HepG2 (cell line): ENCODE data around the gene SMIM31. TPM values are rescaled to one million over a fixed set of nuclear protein-coding genes. Genes with fewer than 3 reads are reported as not detected.

Source experiments
- ATAC-seq: fragments of 200-7000 bp; cut with Tn5 transposase; 3 replicates; pipeline ENCODE4 v1.9.1; 2020; ENCODE audit warnings: mild to moderate bottlenecking, moderate library complexity
- BruUV-seq: library from RNA; stranded (reverse); fragments of 400-500 nt; replicated peaks from 2 replicates; lab custom pipeline; 2021; lab: Mats Ljungman, UMichigan
- CTCF ChIA-PET: fragments of 300-600 bp; formaldehyde crosslinking; extraction: SDS; loops from one replicate; lab custom pipeline; 2021; ENCODE audit warnings: low total read pairs, inconsistent platforms, low intra/inter-chr PET ratio; lab: Yijun Ruan, JAX
- POLR2A ChIA-PET: fragments of 350-600 bp; sonication (Branson Sonifier 250); formaldehyde crosslinking; loops from one replicate; lab custom pipeline; 2020; ENCODE audit warnings: antibody characterized with exemption, inconsistent platforms; lab: Yijun Ruan, JAX
- DNase-seq: peaks from one replicate; pipeline ENCODE4 v3.0.0-alpha.2; 2015; ENCODE audit warnings: low spot score
- FAIRE-seq: peaks from 3 replicates; lab custom pipeline; 2011; peaks lifted over from hg19 to GRCh38; lab: Jason Lieb, UNC
- H2AFZ ChIP-seq: one replicate; pipeline ENCODE4 v1.6.1; 2011; ENCODE audit warnings: low read length, inconsistent platforms
- H3K27ac ChIP-seq: fragments of 300-600 bp; 3 replicates; pipeline ENCODE4 v1.8.0; 2011; ENCODE audit warnings: mixed run types, mild to moderate bottlenecking, mixed read lengths, low read length, inconsistent platforms; ENCODE audit not compliant: insufficient read depth; ENCODE audit errors: extremely low read length
- H3K27me3 ChIP-seq, 2 experiments: fragments of 200-600 bp in 1 of 2; 2 replicates in 1 of 2; 3 replicates in 1 of 2; pipeline versions ENCODE4 v1.6.0 to v1.8.0; 2011; ENCODE audit warnings: low read length in 2 of 2, mild to moderate bottlenecking in 2 of 2, moderate library complexity in 2 of 2, inconsistent platforms in 1 of 2; ENCODE audit not compliant: insufficient read depth in 2 of 2, control insufficient read depth in 1 of 2
- H3K36me3 ChIP-seq, 2 experiments: fragments of 200-600 bp in 1 of 2; replicated peaks in 1 of 2; 2 replicates in 1 of 2; 3 replicates in 1 of 2; pipeline versions ENCODE4 v1.5.1 to v1.8.0; 2011; ENCODE audit warnings: low read length in 2 of 2, inconsistent platforms in 1 of 2; ENCODE audit not compliant: insufficient read depth in 2 of 2, control insufficient read depth in 1 of 2
- H3K4me1 ChIP-seq: 2 replicates; pipeline ENCODE4 v1.5.1; 2012; ENCODE audit warnings: low read length, inconsistent platforms; ENCODE audit not compliant: insufficient read depth
- H3K4me2 ChIP-seq: 2 replicates; pipeline ENCODE4 v1.6.0; 2011; ENCODE audit warnings: low read depth, low read length, inconsistent platforms
- H3K4me3 ChIP-seq, 3 experiments: fragments of 200-600 bp in 1 of 3; sonication (generic), shearing (Covaris generic) in 1 of 3; replicated peaks in 1 of 3; 2 replicates each; pipeline ENCODE4 v1.5.1; 2011 to 2016; ENCODE audit warnings: low read length in 3 of 3, inconsistent platforms in 2 of 3, low read depth in 2 of 3, mild to moderate bottlenecking in 2 of 3, control low read depth in 1 of 3, mixed read lengths in 1 of 3; ENCODE audit not compliant: insufficient read depth in 1 of 3
- H3K79me2 ChIP-seq: one replicate; pipeline ENCODE4 v1.6.1; 2011; ENCODE audit warnings: low read length, inconsistent platforms; ENCODE audit not compliant: insufficient read depth
- H3K9ac ChIP-seq: 2 replicates; pipeline ENCODE4 v1.6.0; 2011; ENCODE audit warnings: mild to moderate bottlenecking, low read depth, low read length, inconsistent platforms; ENCODE audit not compliant: insufficient read depth
- H3K9me3 ChIP-seq: 2 replicates; pipeline ENCODE4 v1.5.1; 2012; ENCODE audit warnings: mild to moderate bottlenecking, low read length
- H4K20me1 ChIP-seq: 2 replicates; pipeline ENCODE4 v1.6.0; 2011; ENCODE audit warnings: inconsistent platforms, mild to moderate bottlenecking, low read length, moderate library complexity; ENCODE audit not compliant: insufficient read depth
- BCL6 ChIP-seq: IDR thresholded peaks from 2 replicates; pipeline ENCODE4 v1.6.1; 2016; ENCODE audit warnings: missing genetic modification reagents, missing compliant biosample characterization
- HNRNPK ChIP-seq: fragments of 200-400 bp; formaldehyde crosslinking; IDR thresholded peaks from 2 replicates; pipeline ENCODE4 v1.6.1; 2018; ENCODE audit warnings: low read length, low read depth, moderate library complexity, mild to moderate bottlenecking; ENCODE audit not compliant: poor library complexity, severe bottlenecking
- PCBP1 ChIP-seq: fragments of 200-400 bp; formaldehyde crosslinking; IDR thresholded peaks from 2 replicates; pipeline ENCODE4 v1.6.1; 2017; ENCODE audit warnings: mild to moderate bottlenecking, low read depth, low read length, borderline replicate concordance
- PCBP2 ChIP-seq: fragments of 200-400 bp; formaldehyde crosslinking; optimal IDR thresholded peaks from 2 replicates; pipeline ENCODE3; 2018; ENCODE audit warnings: low read length, low read depth; ENCODE audit not compliant: poor library complexity, severe bottlenecking
- ZFP36L1 ChIP-seq: sonication (generic); formaldehyde crosslinking; IDR thresholded peaks from 2 replicates; pipeline ENCODE4 v1.8.0; 2022; ENCODE audit warnings: mild to moderate bottlenecking, missing genetic modification reagents, moderate library complexity
- ZNF687 ChIP-seq: sonication (generic); formaldehyde crosslinking; IDR thresholded peaks from 2 replicates; pipeline ENCODE4 v1.5.1; 2020; ENCODE audit warnings: mild to moderate bottlenecking, missing genetic modification reagents, moderate library complexity
- WGBS: methylation state at CpG from one replicate; pipeline ENCODE4 v1.1.6; 2017; ENCODE audit warnings: low lambda C conversion rate; 5-methylcytosine and 5-hydroxymethylcytosine counted together
- in situ Hi-C: cut with HindIII; loops from 2 replicates; pipeline ENCODE4 v1.10.0; 2017; ENCODE audit warnings: low pct_unique_long_range_greater_than_20kb; ENCODE audit not compliant: extremely low pct_ligation_motif_present
- intact Hi-C: fragments of 100-400 bp; cut with micrococcal nuclease; formaldehyde crosslinking; loops from one replicate; pipeline ENCODE4 v1.10.0; 2022; ENCODE audit not compliant: unreplicated experiment
- polyA plus RNA-seq, 8 experiments: library from polyadenylated mRNA; depleted of rRNA in 3 of 8; stranded (reverse) in 7 of 8; unstranded in 1 of 8; fragments of >200 nt; fragmentation: Illumina TruSeq in 4 of 8; extraction: Trizol in 4 of 8; gene quantifications; 2 replicates each; pipeline versions ENCODE4 v1.2.1 to v1.2.3, GENCODE V29; 2011 to 2016; ENCODE audit warnings: low read depth in 4 of 8, missing spikeins in 1 of 8, mixed read lengths in 1 of 8; ENCODE audit not compliant: insufficient read depth in 1 of 8
- total RNA-seq, 5 experiments: library from RNA; depleted of rRNA; stranded (reverse); fragments of >200 nt; fragmentation: Illumina TruSeq; extraction: Trizol; gene quantifications; 2 replicates each; pipeline ENCODE4 v1.2.3, GENCODE V29; 2016; ENCODE audit warnings: low read depth in 1 of 5

SMIM31 gene
- total and polyA plus RNA-seq, 2 of the 13 experiments (the other 11 are each of a cell fraction or from before 2014, with no cell fraction given) = not detected

GRCh38 chr4:164748375-164748774 lies 5.6 kb upstream of the SMIM31 start:
- Histone ChIP-seq H3K9ac (no peak overlapping the region), H3K4me1 (no peaks in the 10 kb centered on the region), H3K4me3 (no peak overlapping the region), H3K27me3 (no peaks in the 10 kb centered on the region; a peak in 1 of 5 replicates), H3K4me2 (no peak overlapping the region), H4K20me1 (no peaks in the 10 kb centered on the region)
- no peak for FAIRE-seq
- POLR2A ChIA-PET = no interaction called here
- TF ChIP-seq ZFP36L1 (CRISPR knock-in tag) (no peak), BCL6 (no peak)
- TF ChIP-seq, all 625 proteins: peak for 0
- H3K79me2 ChIP-seq = no peaks in the 10 kb centered on the region
- no peaks in the 10 kb centered on the region for H3K9me3 ChIP-seq
- no peak for ATAC-seq
- BruUV-seq = no TSS peak
- H3K36me3 ChIP-seq = no peaks in the 10 kb centered on the region
- no peak overlapping the region for H2AFZ ChIP-seq
- 21% methylated on average over 3 of the region's 3 CpGs for WGBS
- no peak overlapping the region for H3K27ac ChIP-seq
- CTCF ChIA-PET = no interaction called here
- DNase-seq = peak; percentile 3
- intact Hi-C loops = no loop called here
- in situ Hi-C loops = loop anchor here (25.0 kb wide), 1 partner anchor 1186 kb away; no protein-coding TSS in a partner anchor

- ATAC-seq (no peak), DNase-seq (no peak), FAIRE-seq (no peak)
- Histone ChIP-seq H3K27ac (no peak overlapping the region), H3K9me3 (no peaks in the 10 kb centered on the region), H3K27me3 (no peaks in the 10 kb centered on the region), H2AFZ (no peak overlapping the region), H3K4me1 (no peaks in the 10 kb centered on the region), H3K4me3 (no peak overlapping the region), H3K4me2 (no peak overlapping the region), H3K79me2 (no peaks in the 10 kb centered on the region), H4K20me1 (no peaks in the 10 kb centered on the region), H3K9ac (no peak overlapping the region), H3K36me3 (no peaks in the 10 kb centered on the region)
- ChIA-PET CTCF (no interaction called here), POLR2A (no interaction called here)
- peak; percentile 51 for TF ChIP-seq PCBP2
- peak; percentile 96 for TF ChIP-seq HNRNPK
- TF ChIP-seq PCBP1 = 0 out of 2 replicates have a peak, but pooled peaks have one; percentile 72
- no peak for TF ChIP-seq ZNF687 (CRISPR knock-in tag)
- intact Hi-C loops (no loop called here), in situ Hi-C loops (no loop called here)
- 32% methylated on average over 1 of the region's 1 CpG for WGBS
- BruUV-seq = no TSS peak
Measured at GRCh38 chr4:164755432-164755831, 1.5 kb downstream of the SMIM31 start.
